IPS DF 6.9 (cell line): ENCODE results near the gene OTUD6A.

Experiments
- DNase-seq: peaks from one replicate; pipeline ENCODE4 v3.0.0-alpha.2; 2013; ENCODE audit warnings: low read depth, low spot score
- H3K27ac ChIP-seq: one replicate; pipeline ENCODE4 v1.5.1; 2013; ENCODE audit warnings: low read length, control low read depth
- H3K27me3 ChIP-seq: 2 replicates; pipeline ENCODE4 v1.6.1; 2013; ENCODE audit warnings: mild to moderate bottlenecking, low read length; ENCODE audit not compliant: control insufficient read depth, insufficient read depth
- H3K36me3 ChIP-seq: 2 replicates; pipeline ENCODE4 v1.6.1; 2013; ENCODE audit warnings: low read length; ENCODE audit not compliant: control insufficient read depth, insufficient read depth
- H3K4me1 ChIP-seq: 2 replicates; pipeline ENCODE4 v1.6.1; 2013; ENCODE audit warnings: low read length; ENCODE audit not compliant: control insufficient read depth, insufficient read depth
- H3K4me3 ChIP-seq: 2 replicates; pipeline ENCODE4 v1.5.1; 2013; ENCODE audit warnings: mild to moderate bottlenecking, low read length
- H3K9me3 ChIP-seq: 2 replicates; pipeline ENCODE4 v1.6.1; 2013; ENCODE audit warnings: low read length, inconsistent platforms; ENCODE audit not compliant: control insufficient read depth, insufficient read depth
- WGBS: extraction: QIAGEN DNeasy Blood & Tissue Kit; methylation state at CpG from one replicate; pipeline ENCODE4 v1.1.7; 2013; ENCODE audit warnings: mixed read lengths, missing lambda C conversion rate; ENCODE audit not compliant: insufficient read length, insufficient coverage; 5-methylcytosine and 5-hydroxymethylcytosine counted together

OTUD6A gene

GRCh38 chrX:70062076-70062475 is at the start of gene OTUD6A:
Gene OTUD6A, plus strand, starts transcription at chrX:70062457. Its CDS starts 68 bp downstream, at chrX:70062525.
- no peak for DNase-seq
- WGBS, result no CpG with 5 or more reads among the region's 14 CpGs
- H3K27ac ChIP-seq, result no peak within 1 kb of the TSS

GRCh38 chrX:70012756-70013155 is 49.5 kb upstream of the OTUD6A start:
- WGBS, result no CpG with 5 or more reads among the region's 4 CpGs
- Histone ChIP-seq H3K27ac (no peak overlapping the region), H3K4me1 (no peaks in the 10 kb centered on the region), H3K36me3 (no peaks in the 10 kb centered on the region), H3K9me3 (no peaks in the 10 kb centered on the region), H3K27me3 (no peaks in the 10 kb centered on the region), H3K4me3 (no peak overlapping the region)
- no peak for DNase-seq

More at GRCh38 chrX:70062076-70062475, at the start of gene OTUD6A:
- Histone ChIP-seq H3K9me3 (no peaks in the 10 kb centered on the region), H3K4me1 (no peaks in the 10 kb centered on the region), H3K36me3 (no peaks in the 10 kb centered on the region), H3K4me3 (no peak within 1 kb of the TSS), H3K27me3 (no peaks in the 10 kb centered on the region)

GRCh38 chrX:70013466-70014381 is 48.5 kb upstream of the OTUD6A start:
- Histone ChIP-seq H3K9me3 (no peaks in the 10 kb centered on the region), H3K36me3 (no peaks in the 10 kb centered on the region), H3K27ac (no peak overlapping the region), H3K4me1 (no peaks in the 10 kb centered on the region), H3K27me3 (no peaks in the 10 kb centered on the region), H3K4me3 (no peak overlapping the region)
- WGBS, result no CpG with 5 or more reads among the region's 5 CpGs
- DNase-seq, result no peak

- DNase-seq, result no peak
- Histone ChIP-seq H3K4me1 (no peaks in the 10 kb centered on the region), H3K9me3 (no peaks in the 10 kb centered on the region), H3K4me3 (no peak overlapping the region), H3K27me3 (no peaks in the 10 kb centered on the region), H3K36me3 (no peaks in the 10 kb centered on the region), H3K27ac (no peak overlapping the region)
- no CpG with 5 or more reads among the region's 2 CpGs for WGBS
Observed at GRCh38 chrX:70016513-70016912, 45.7 kb upstream of the OTUD6A start.

GRCh38 chrX:70022616-70023015 is 39.6 kb upstream of the OTUD6A start:
- no CpG with 5 or more reads among the region's 4 CpGs for WGBS
- no peaks in the 10 kb centered on the region for H3K36me3 ChIP-seq
- no peak overlapping the region for H3K27ac ChIP-seq
- no peaks in the 10 kb centered on the region for H3K4me1 ChIP-seq
- DNase-seq, result no peak
- H3K27me3 ChIP-seq, result no peaks in the 10 kb centered on the region
- H3K4me3 ChIP-seq, result no peak overlapping the region
- H3K9me3 ChIP-seq, result no peaks in the 10 kb centered on the region

GRCh38 chrX:70025464-70025863 is 36.8 kb upstream of the OTUD6A start:
- Histone ChIP-seq H3K27ac (no peak overlapping the region), H3K36me3 (no peaks in the 10 kb centered on the region), H3K4me1 (no peaks in the 10 kb centered on the region), H3K4me3 (no peak overlapping the region), H3K27me3 (no peaks in the 10 kb centered on the region), H3K9me3 (no peaks in the 10 kb centered on the region)
- no peak for DNase-seq
- WGBS, result no CpG with 5 or more reads among the region's 1 CpG

- no peaks in the 10 kb centered on the region for H3K9me3 ChIP-seq
- WGBS, result no CpG with 5 or more reads among the region's 1 CpG
- no peaks in the 10 kb centered on the region for H3K4me1 ChIP-seq
- H3K36me3 ChIP-seq, result no peaks in the 10 kb centered on the region
- H3K27ac ChIP-seq, result no peak overlapping the region
- H3K27me3 ChIP-seq, result no peaks in the 10 kb centered on the region
- DNase-seq, result no peak
- no peak overlapping the region for H3K4me3 ChIP-seq
Observed at GRCh38 chrX:70026112-70026850, 36.0 kb upstream of the OTUD6A start.

GRCh38 chrX:70026851-70027200 is 35.4 kb upstream of the OTUD6A start:
- 100% methylated on average over 2 of the region's 4 CpGs for WGBS
- no peak overlapping the region for H3K4me3 ChIP-seq
- no peak overlapping the region for H3K27ac ChIP-seq
- H3K9me3 ChIP-seq, result no peaks in the 10 kb centered on the region
- H3K36me3 ChIP-seq, result no peaks in the 10 kb centered on the region
- no peaks in the 10 kb centered on the region for H3K4me1 ChIP-seq
- no peak for DNase-seq
- no peaks in the 10 kb centered on the region for H3K27me3 ChIP-seq

- no CpG with 5 or more reads among the region's 4 CpGs for WGBS
- no peak overlapping the region for H3K27ac ChIP-seq
- DNase-seq, result no peak
- no peaks in the 10 kb centered on the region for H3K36me3 ChIP-seq
- no peaks in the 10 kb centered on the region for H3K4me1 ChIP-seq
- no peaks in the 10 kb centered on the region for H3K9me3 ChIP-seq
- H3K27me3 ChIP-seq, result no peaks in the 10 kb centered on the region
- no peak overlapping the region for H3K4me3 ChIP-seq
Observed at GRCh38 chrX:70029863-70030262, 32.4 kb upstream of the OTUD6A start.

GRCh38 chrX:70030301-70030767 is 31.9 kb upstream of the OTUD6A start:
- WGBS, result no CpG with 5 or more reads among the region's 4 CpGs
- Histone ChIP-seq H3K27ac (no peak overlapping the region), H3K4me1 (no peaks in the 10 kb centered on the region)

More at GRCh38 chrX:70030301-70030767, 31.9 kb upstream of the OTUD6A start:
- Histone ChIP-seq H3K9me3 (no peaks in the 10 kb centered on the region), H3K4me3 (no peak overlapping the region), H3K36me3 (no peaks in the 10 kb centered on the region), H3K27me3 (no peaks in the 10 kb centered on the region)
- DNase-seq, result peak; percentile 31
